ENCODE measurements around the gene NF1. TPM values are rescaled to one million over a fixed set of nuclear protein-coding genes. Genes with fewer than 3 reads are reported as not detected.
A peak's percentile ranks its signal among the peaks of the same experiment; 100 is the strongest.

Gene NF1
- total and polyA plus RNA-seq, 8 donors: 45.0 to 57.7 (median 52.0) TPM

DNA sequence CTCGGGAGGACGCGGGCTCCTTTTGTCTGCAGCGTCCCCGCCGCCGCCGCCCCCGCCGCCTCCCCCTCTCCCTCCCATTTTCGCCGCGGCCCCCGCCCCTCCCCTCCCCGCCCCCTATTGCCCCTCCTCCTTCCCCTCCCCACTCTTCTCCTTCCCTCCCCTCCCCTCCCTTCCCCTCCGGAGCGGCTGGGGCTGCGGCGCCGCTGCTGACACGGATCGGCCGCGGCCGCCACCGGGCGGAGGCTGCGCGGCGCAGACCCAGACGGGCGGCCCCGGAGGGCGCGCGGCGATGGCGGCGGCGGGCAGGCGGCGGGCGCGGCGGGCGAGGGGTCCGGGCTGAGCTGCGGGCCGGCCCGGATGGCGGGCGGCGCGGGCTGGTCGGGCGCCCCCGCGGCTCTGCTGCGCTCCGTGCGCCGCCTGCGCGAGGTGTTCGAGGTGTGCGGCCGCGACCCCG is 296.7 kb downstream of the NF1 start, which contains the start of gene RAB11FIP4:
TSS of gene RAB11FIP4 (plus strand) at position 180 of the 454 bp plus-strand sequence. CDS start at position 358, 178 bp downstream.
- Histone ChIP-seq H3K4me1 (peaks cover 0 to 13% of the 10 kb centered on the region in 2 donors), H3K9me3 (no peaks in the 10 kb centered on the region), H3K27me3 (peaks cover 37 to 83% of the 10 kb centered on the region in 2 donors), H3K27ac (no peak within 1 kb of the TSS), H3K4me3 (peak within 1 kb of the TSS; percentile 21 to 39), H3K36me3 (no peaks in the 10 kb centered on the region)
- ATAC-seq (peak; percentile 46), DNase-seq (peak in 1 of 4 donors; percentile 44)
- intact Hi-C loops (cut with DNase I): no loop called here
- TF ChIP-seq, protein P1, sequence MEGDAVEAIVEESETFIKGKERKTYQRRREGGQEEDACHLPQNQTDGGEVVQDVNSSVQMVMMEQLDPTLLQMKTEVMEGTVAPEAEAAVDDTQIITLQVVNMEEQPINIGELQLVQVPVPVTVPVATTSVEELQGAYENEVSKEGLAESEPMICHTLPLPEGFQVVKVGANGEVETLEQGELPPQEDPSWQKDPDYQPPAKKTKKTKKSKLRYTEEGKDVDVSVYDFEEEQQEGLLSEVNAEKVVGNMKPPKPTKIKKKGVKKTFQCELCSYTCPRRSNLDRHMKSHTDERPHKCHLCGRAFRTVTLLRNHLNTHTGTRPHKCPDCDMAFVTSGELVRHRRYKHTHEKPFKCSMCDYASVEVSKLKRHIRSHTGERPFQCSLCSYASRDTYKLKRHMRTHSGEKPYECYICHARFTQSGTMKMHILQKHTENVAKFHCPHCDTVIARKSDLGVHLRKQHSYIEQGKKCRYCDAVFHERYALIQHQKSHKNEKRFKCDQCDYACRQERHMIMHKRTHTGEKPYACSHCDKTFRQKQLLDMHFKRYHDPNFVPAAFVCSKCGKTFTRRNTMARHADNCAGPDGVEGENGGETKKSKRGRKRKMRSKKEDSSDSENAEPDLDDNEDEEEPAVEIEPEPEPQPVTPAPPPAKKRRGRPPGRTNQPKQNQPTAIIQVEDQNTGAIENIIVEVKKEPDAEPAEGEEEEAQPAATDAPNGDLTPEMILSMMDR (IDR thresholded peaks at IDR 0.05): no peak

GRCh38 chr17:31392002-31392855 is 297.5 kb downstream of the NF1 start:
- no peaks in the 10 kb centered on the region for H3K36me3 ChIP-seq
- ATAC-seq: no peak
- intact Hi-C loops (cut with DNase I): no loop called here
- peaks cover 0 to 13% of the 10 kb centered on the region in 2 donors for H3K4me1 ChIP-seq
- H3K27me3 ChIP-seq: peaks cover 37 to 84% of the 10 kb centered on the region in 2 donors
- peak overlapping the region in 1 of 2 donors; percentile 28 for H3K4me3 ChIP-seq
- TF ChIP-seq, protein P1 (IDR thresholded peaks at IDR 0.05): no peak
- DNase-seq: no peak
- H3K9me3 ChIP-seq: no peaks in the 10 kb centered on the region
- H3K27ac ChIP-seq: no peak overlapping the region

GRCh38 chr17:31392856-31393748 is 298.3 kb downstream of the NF1 start:
- Histone ChIP-seq H3K9me3 (no peaks in the 10 kb centered on the region), H3K36me3 (no peaks in the 10 kb centered on the region), H3K27ac (no peak overlapping the region), H3K27me3 (peaks cover 37 to 84% of the 10 kb centered on the region in 2 donors), H3K4me1 (peaks cover 0 to 13% of the 10 kb centered on the region in 2 donors), H3K4me3 (no peak overlapping the region)
- DNase-seq (no peak), ATAC-seq (no peak)
- TF ChIP-seq, protein P1 (IDR thresholded peaks at IDR 0.05): no peak
- intact Hi-C loops (cut with DNase I): no loop called here

DNA sequence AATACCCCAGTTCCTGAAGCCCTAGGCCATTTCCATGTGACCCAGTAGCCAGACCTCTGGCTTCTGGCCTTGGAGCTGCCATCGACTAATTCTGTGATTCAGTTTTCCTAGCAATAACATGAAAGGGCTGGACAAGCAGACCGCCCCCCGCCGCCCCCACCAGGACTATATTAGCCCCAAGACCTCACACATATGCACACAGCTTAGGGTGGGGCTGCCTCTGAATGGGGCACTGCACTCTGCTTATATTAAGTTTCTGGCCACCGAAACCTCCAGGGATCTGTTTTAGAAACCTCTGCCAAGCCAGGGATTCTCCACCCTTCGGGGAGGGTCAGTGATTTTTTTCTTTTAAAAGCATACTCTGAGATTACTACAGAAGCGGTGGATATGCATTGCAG is 299.0 kb downstream of the NF1 start:
- intact Hi-C loops (cut with DNase I): no loop called here
- peaks cover 0 to 13% of the 10 kb centered on the region in 2 donors for H3K4me1 ChIP-seq
- H3K4me3 ChIP-seq: no peak overlapping the region
- DNase-seq (no peak), ATAC-seq (no peak)
- TF ChIP-seq, protein P1 (IDR thresholded peaks at IDR 0.05): no peak
- H3K9me3 ChIP-seq: no peaks in the 10 kb centered on the region
- no peaks in the 10 kb centered on the region for H3K36me3 ChIP-seq
- H3K27ac ChIP-seq: no peak overlapping the region
- H3K27me3 ChIP-seq: peaks cover 37 to 81% of the 10 kb centered on the region in 2 donors
